IMR-90 (cell line): Measurements from ENCODE around the gene ADAMTS13. TPM values are rescaled to one million over a fixed set of nuclear protein-coding genes. Genes with fewer than 3 reads are reported as not detected.

ENCODE experiments used
- ATAC-seq: fragments of 200-7000 bp; cut with Tn5 transposase; 2 replicates; pipeline ENCODE4 v1.9.1; 2020; ENCODE audit warnings: low read depth, mild to moderate bottlenecking, moderate library complexity
- BruUV-seq: library from RNA; stranded (reverse); fragments of 400-500 nt; replicated peaks from 2 replicates; lab custom pipeline; 2021; lab: Mats Ljungman, UMichigan
- CTCF ChIA-PET: fragments of 300-600 bp; formaldehyde crosslinking; extraction: SDS; loops from one replicate; lab custom pipeline; 2021; ENCODE audit warnings: antibody characterized with exemption; lab: Yijun Ruan, JAX
- POLR2A ChIA-PET: fragments of 300-600 bp; sonication (Branson Sonifier 250); formaldehyde crosslinking; loops from one replicate; lab custom pipeline; 2022; ENCODE audit warnings: antibody characterized with exemption; ENCODE audit not compliant: unreplicated experiment; lab: Charles Lee
- DNase-seq: peaks from one replicate; pipeline ENCODE4 v3.0.0; 2013
- H2AFZ ChIP-seq: replicated peaks from 2 replicates; pipeline ENCODE3; 2013; ENCODE audit warnings: low read length, mild to moderate bottlenecking; ENCODE audit not compliant: poor library complexity
- H2AK5ac ChIP-seq: 2 replicates; pipeline ENCODE4 v1.6.1; 2013; ENCODE audit warnings: low read depth, low read length, inconsistent platforms
- H2AK9ac ChIP-seq: replicated peaks from 2 replicates; pipeline ENCODE3; 2013; ENCODE audit warnings: mild to moderate bottlenecking, low read depth, low read length, moderate library complexity; ENCODE audit not compliant: poor library complexity
- H2BK120ac ChIP-seq: 2 replicates; pipeline ENCODE4 v1.6.1; 2013; ENCODE audit warnings: low read depth, low read length, inconsistent platforms
- H2BK15ac ChIP-seq: 3 replicates; pipeline ENCODE4 v1.6.1; 2013; ENCODE audit warnings: low read depth, low read length, inconsistent platforms
- H2BK20ac ChIP-seq: 2 replicates; pipeline ENCODE4 v1.6.1; 2013; ENCODE audit warnings: low read depth, mild to moderate bottlenecking, inconsistent platforms, low read length, moderate library complexity
- H2BK5ac ChIP-seq: 2 replicates; pipeline ENCODE4 v1.6.1; 2013; ENCODE audit warnings: mild to moderate bottlenecking, low read depth, low read length, inconsistent platforms; ENCODE audit not compliant: poor library complexity, severe bottlenecking
- H3K14ac ChIP-seq: replicated peaks from 2 replicates; pipeline ENCODE4 v1.6.1; 2013; ENCODE audit warnings: low read depth, low read length, inconsistent platforms
- H3K18ac ChIP-seq: 2 replicates; pipeline ENCODE4 v1.6.1; 2013; ENCODE audit warnings: low read depth, low read length, control low read depth
- H3K23ac ChIP-seq: 2 replicates; pipeline ENCODE4 v1.6.1; 2013; ENCODE audit warnings: low read depth, low read length, inconsistent platforms
- H3K27ac ChIP-seq: 2 replicates; pipeline ENCODE4 v1.5.1; 2013; ENCODE audit warnings: mild to moderate bottlenecking, control low read depth, low read length; ENCODE audit not compliant: insufficient read depth
- H3K27me3 ChIP-seq: 2 replicates; pipeline ENCODE4 v1.6.1; 2013; ENCODE audit warnings: low read length; ENCODE audit not compliant: control insufficient read depth, insufficient read depth
- H3K36me3 ChIP-seq: 2 replicates; pipeline ENCODE4 v1.6.1; 2013; ENCODE audit warnings: low read length, mixed read lengths; ENCODE audit not compliant: control insufficient read depth, insufficient read depth
- H3K4ac ChIP-seq: 2 replicates; pipeline ENCODE4 v1.6.1; 2013; ENCODE audit warnings: low read depth, low read length, inconsistent platforms
- H3K4me1 ChIP-seq: 2 replicates; pipeline ENCODE4 v1.6.1; 2013; ENCODE audit warnings: low read length, mixed read lengths; ENCODE audit not compliant: control insufficient read depth, insufficient read depth
- H3K4me2 ChIP-seq: 2 replicates; pipeline ENCODE4 v1.6.1; 2013; ENCODE audit warnings: low read depth, mild to moderate bottlenecking, control low read depth, low read length, moderate library complexity
- H3K4me3 ChIP-seq: 2 replicates; pipeline ENCODE4 v1.5.1; 2013; ENCODE audit warnings: low read depth, mild to moderate bottlenecking, control low read depth, low read length, moderate library complexity; ENCODE audit not compliant: insufficient read depth
- H3K56ac ChIP-seq: 2 replicates; pipeline ENCODE4 v1.6.1; 2013; ENCODE audit warnings: low read length, inconsistent platforms; ENCODE audit not compliant: insufficient read depth; ENCODE audit errors: extremely low read depth
- H3K79me1 ChIP-seq, 2 experiments: 2 replicates each; pipeline ENCODE4 v1.6.1; 2013; ENCODE audit warnings: low read length in 2 of 2, inconsistent platforms in 1 of 2, low read depth in 1 of 2
- H3K9ac ChIP-seq: 2 replicates; pipeline ENCODE4 v1.6.1; 2013; ENCODE audit warnings: low read depth, low read length, control low read depth
- H3K9me1 ChIP-seq: 2 replicates; pipeline ENCODE4 v1.6.1; 2013; ENCODE audit warnings: low read length, inconsistent platforms; ENCODE audit not compliant: insufficient read depth
- H3K9me3 ChIP-seq: 2 replicates; pipeline ENCODE4 v1.6.1; 2013; ENCODE audit warnings: low read length; ENCODE audit not compliant: control insufficient read depth, insufficient read depth
- H4K20me1 ChIP-seq: 2 replicates; pipeline ENCODE4 v1.6.1; 2013; ENCODE audit warnings: low read length, inconsistent platforms; ENCODE audit not compliant: insufficient read depth
- H4K5ac ChIP-seq: 2 replicates; pipeline ENCODE4 v1.6.1; 2013; ENCODE audit warnings: mild to moderate bottlenecking, low read depth, low read length, control low read depth
- H4K8ac ChIP-seq, 2 experiments: 2 replicates each; pipeline ENCODE4 v1.6.1; 2013; ENCODE audit warnings: low read depth in 2 of 2, low read length in 2 of 2, control low read depth in 1 of 2, inconsistent platforms in 1 of 2
- H4K91ac ChIP-seq: 2 replicates; pipeline ENCODE4 v1.6.1; 2013; ENCODE audit warnings: low read depth, low read length, inconsistent platforms; ENCODE audit not compliant: insufficient read depth
- BHLHE40 ChIP-seq: fragments of 150-350 bp; IDR thresholded peaks from 2 replicates; pipeline ENCODE4 v1.6.1; 2016; ENCODE audit warnings: mild to moderate bottlenecking, low read depth, low read length
- CEBPB ChIP-seq: IDR thresholded peaks from 2 replicates; pipeline ENCODE4 v1.6.1; 2012; ENCODE audit warnings: low read depth, low read length, improper control_type of control experiment
- CHD1 ChIP-seq: IDR thresholded peaks from 2 replicates; pipeline ENCODE4 v1.6.1; 2012; ENCODE audit warnings: low read depth, low read length, improper control_type of control experiment
- FOS ChIP-seq: fragments of 150-350 bp; IDR thresholded peaks from 2 replicates; pipeline ENCODE4 v1.6.1; 2016; ENCODE audit warnings: low read depth, low read length
- MAFK ChIP-seq: IDR thresholded peaks from 2 replicates; pipeline ENCODE4 v1.6.1; 2012; ENCODE audit warnings: low read depth, low read length, improper control_type of control experiment
- MAZ ChIP-seq: IDR thresholded peaks from 2 replicates; pipeline ENCODE4 v1.6.1; 2012; ENCODE audit warnings: low read depth, mild to moderate bottlenecking, low read length, improper control_type of control experiment, moderate library complexity, borderline replicate concordance
- MXI1 ChIP-seq: IDR thresholded peaks from 2 replicates; pipeline ENCODE4 v1.6.1; 2012; ENCODE audit warnings: low read depth, mild to moderate bottlenecking, low read length, moderate library complexity, borderline replicate concordance
- NFE2L2 ChIP-seq: fragments of 150-350 bp; IDR thresholded peaks from 2 replicates; pipeline ENCODE4 v1.6.1; 2016; ENCODE audit warnings: low read depth, mild to moderate bottlenecking, low read length
- POLR2A ChIP-seq: IDR thresholded peaks from 2 replicates; pipeline ENCODE4 v1.6.1; 2012; ENCODE audit warnings: mild to moderate bottlenecking, low read depth, low read length
- RAD21 ChIP-seq: IDR thresholded peaks from 2 replicates; pipeline ENCODE4 v1.6.1; 2012; ENCODE audit warnings: low read length, improper control_type of control experiment
- RCOR1 ChIP-seq: IDR thresholded peaks from 2 replicates; pipeline ENCODE4 v1.6.1; 2012; ENCODE audit warnings: mild to moderate bottlenecking, low read length, improper control_type of control experiment; ENCODE audit not compliant: insufficient replicate concordance
- SMC3 ChIP-seq: fragments of 150-350 bp; IDR thresholded peaks from 2 replicates; pipeline ENCODE4 v1.6.1; 2016; ENCODE audit warnings: low read depth, mild to moderate bottlenecking, antibody characterized with exemption, low read length, moderate library complexity
- WGBS, 2 experiments: methylation state at CpG; one replicate each; pipeline versions ENCODE4 v1.1.5 to v1.1.7; 2013; ENCODE audit warnings: missing lambda C conversion rate in 2 of 2; ENCODE audit not compliant: insufficient read length in 1 of 2; ENCODE audit errors: extremely low coverage in 2 of 2; 5-methylcytosine and 5-hydroxymethylcytosine counted together
- dilution Hi-C: fragments of 300-500 bp; cut with HindIII; formaldehyde crosslinking; loops from one replicate; pipeline ENCODE4 v1.14.3; 2018; ENCODE audit warnings: low sequenced_read_pairs; ENCODE audit not compliant: unreplicated experiment
- in situ Hi-C: fragments of 300-500 bp; cut with MboI; formaldehyde crosslinking; loops from 3 replicates; pipeline ENCODE4 v1.14.3; 2019; ENCODE audit warnings: low sequenced_read_pairs, inconsistent platforms, mixed read lengths
- intact Hi-C: fragments of 100-400 bp; cut with micrococcal nuclease; formaldehyde crosslinking; loops from 2 replicates; pipeline ENCODE4 v1.10.0; 2022
- polyA plus RNA-seq, 3 experiments: library from polyadenylated mRNA; depleted of rRNA; stranded (reverse); fragments of >200 nt; gene quantifications; 2 replicates each; pipeline ENCODE4 v1.2.3, GENCODE V29; 2012; ENCODE audit warnings: low replicate concordance in 1 of 3
- total RNA-seq: library from RNA; depleted of rRNA; stranded (reverse); fragments of >200 nt; gene quantifications from 2 replicates; pipeline ENCODE4 v1.2.3, GENCODE V29; 2012
- TF ChIP-seq, protein P1 (sequence below): fragments of 150-350 bp; IDR thresholded peaks from 2 replicates; pipeline ENCODE4 v1.6.1; 2016; ENCODE audit warnings: low read depth, mild to moderate bottlenecking, low read length, moderate library complexity, borderline replicate concordance
- TF ChIP-seq, protein P2 (sequence below): fragments of 150-350 bp; IDR thresholded peaks from 2 replicates; pipeline ENCODE4 v1.6.1; 2017; ENCODE audit warnings: mild to moderate bottlenecking, antibody characterized with exemption, low read length, low read depth

ADAMTS13 gene
- total and polyA plus RNA-seq, 2 of the 4 experiments (the other 2 are of a cell fraction): 0.18 to 2.8 TPM

DNA sequence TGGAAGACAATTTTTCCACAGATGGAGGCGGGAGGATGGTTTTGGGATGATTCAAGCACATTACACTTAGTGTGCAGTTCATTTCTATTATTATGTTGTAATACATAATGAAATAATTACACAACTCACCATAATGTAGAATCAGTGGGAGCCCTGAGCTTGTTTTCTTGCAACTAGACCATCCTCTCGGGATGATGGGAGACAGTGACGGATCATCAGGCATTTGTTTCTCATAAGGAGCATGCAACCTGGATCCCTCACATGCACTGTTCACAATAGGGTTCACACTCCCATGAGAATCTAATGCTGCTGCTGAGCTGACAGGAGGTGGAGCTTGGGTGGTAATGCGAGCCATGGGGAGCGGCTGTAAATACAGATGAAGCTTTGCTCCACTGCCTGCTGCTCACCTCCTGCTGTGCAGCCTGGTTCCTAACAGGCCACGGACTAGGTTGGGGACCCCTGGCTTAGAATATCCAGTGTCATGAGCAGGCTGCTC, 44.4 kb upstream of the ADAMTS13 start:
- Histone ChIP-seq H4K8ac (no peak overlapping the region), H3K9me3 (no peaks in the 10 kb centered on the region), H3K9me1 (no peaks in the 10 kb centered on the region; the same call in 1 of the 2 replicates), H4K20me1 (peaks cover 25% of the 10 kb centered on the region), H3K4me1 (peaks cover under 1% of the 10 kb centered on the region), H3K14ac (no peak overlapping the region), H3K9ac (no peak overlapping the region), H3K56ac (no peak overlapping the region), H2AK9ac (no peak overlapping the region), H3K27ac (no peak overlapping the region), H2BK5ac (no peak overlapping the region), H4K5ac (no peak overlapping the region), H3K79me1 (peaks cover 0 to 9% of the 10 kb centered on the region in 2 experiments; a peak in 2 of 4 replicates), H3K4ac (no peak overlapping the region), H2BK20ac (no peak overlapping the region), H2BK15ac (no peak overlapping the region), H4K91ac (no peak overlapping the region), H2BK120ac (no peak overlapping the region), H2AFZ (no peak overlapping the region), H3K36me3 (peaks cover 5% of the 10 kb centered on the region), H3K27me3 (no peaks in the 10 kb centered on the region), H3K23ac (no peak overlapping the region), H2AK5ac (no peak overlapping the region), H3K4me2 (no peak overlapping the region), H3K4me3 (no peak overlapping the region), H3K18ac (no peak overlapping the region)
- dilution Hi-C loops (no loop called here), intact Hi-C loops (no loop called here), in situ Hi-C loops (no loop called here)
- ChIA-PET POLR2A (no interaction called here), CTCF (no interaction called here)
- no TSS peak for BruUV-seq
- WGBS, 2 experiments: 67% methylated on average over 3 of the region's 6 CpGs; no CpG with 5 or more reads in 1 of the 2 experiments
- peak; percentile 17 for DNase-seq
- ATAC-seq: no peak
- TF ChIP-seq POLR2A (no peak), SMC3 (no peak), MAFK (no peak), RAD21 (no peak), NFE2L2 (no peak), MXI1 (no peak), MAZ (no peak), CEBPB (no peak), BHLHE40 (no peak), FOS (no peak), RCOR1 (no peak), CHD1 (no peak)
- TF ChIP-seq, protein P1, sequence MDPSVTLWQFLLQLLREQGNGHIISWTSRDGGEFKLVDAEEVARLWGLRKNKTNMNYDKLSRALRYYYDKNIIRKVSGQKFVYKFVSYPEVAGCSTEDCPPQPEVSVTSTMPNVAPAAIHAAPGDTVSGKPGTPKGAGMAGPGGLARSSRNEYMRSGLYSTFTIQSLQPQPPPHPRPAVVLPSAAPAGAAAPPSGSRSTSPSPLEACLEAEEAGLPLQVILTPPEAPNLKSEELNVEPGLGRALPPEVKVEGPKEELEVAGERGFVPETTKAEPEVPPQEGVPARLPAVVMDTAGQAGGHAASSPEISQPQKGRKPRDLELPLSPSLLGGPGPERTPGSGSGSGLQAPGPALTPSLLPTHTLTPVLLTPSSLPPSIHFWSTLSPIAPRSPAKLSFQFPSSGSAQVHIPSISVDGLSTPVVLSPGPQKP: no peak
- TF ChIP-seq, protein P2, sequence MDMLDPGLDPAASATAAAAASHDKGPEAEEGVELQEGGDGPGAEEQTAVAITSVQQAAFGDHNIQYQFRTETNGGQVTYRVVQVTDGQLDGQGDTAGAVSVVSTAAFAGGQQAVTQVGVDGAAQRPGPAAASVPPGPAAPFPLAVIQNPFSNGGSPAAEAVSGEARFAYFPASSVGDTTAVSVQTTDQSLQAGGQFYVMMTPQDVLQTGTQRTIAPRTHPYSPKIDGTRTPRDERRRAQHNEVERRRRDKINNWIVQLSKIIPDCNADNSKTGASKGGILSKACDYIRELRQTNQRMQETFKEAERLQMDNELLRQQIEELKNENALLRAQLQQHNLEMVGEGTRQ: no peak
